ENCODE results near the gene ERBB4.

DNA sequence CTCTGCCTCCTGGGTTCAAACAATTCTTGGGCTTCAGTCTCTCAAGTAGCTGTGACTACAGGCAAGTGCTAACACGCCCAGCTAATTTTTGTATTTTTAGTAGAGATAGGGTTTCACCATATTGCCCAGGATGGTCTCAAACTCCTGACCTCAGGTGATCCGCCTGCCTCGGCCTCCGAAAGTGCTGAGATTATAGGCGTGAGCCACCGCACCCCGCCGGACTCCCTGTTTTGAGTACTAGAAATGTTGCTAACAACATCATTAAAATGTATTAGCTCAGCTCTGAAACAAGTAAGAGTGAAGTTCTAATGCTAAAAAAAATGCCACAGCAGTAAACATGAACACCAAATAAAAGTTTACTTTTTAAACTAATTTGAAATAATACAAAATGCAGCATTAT, 1044.5 kb downstream of the ERBB4 start:
- TF ChIP-seq, protein P1, sequence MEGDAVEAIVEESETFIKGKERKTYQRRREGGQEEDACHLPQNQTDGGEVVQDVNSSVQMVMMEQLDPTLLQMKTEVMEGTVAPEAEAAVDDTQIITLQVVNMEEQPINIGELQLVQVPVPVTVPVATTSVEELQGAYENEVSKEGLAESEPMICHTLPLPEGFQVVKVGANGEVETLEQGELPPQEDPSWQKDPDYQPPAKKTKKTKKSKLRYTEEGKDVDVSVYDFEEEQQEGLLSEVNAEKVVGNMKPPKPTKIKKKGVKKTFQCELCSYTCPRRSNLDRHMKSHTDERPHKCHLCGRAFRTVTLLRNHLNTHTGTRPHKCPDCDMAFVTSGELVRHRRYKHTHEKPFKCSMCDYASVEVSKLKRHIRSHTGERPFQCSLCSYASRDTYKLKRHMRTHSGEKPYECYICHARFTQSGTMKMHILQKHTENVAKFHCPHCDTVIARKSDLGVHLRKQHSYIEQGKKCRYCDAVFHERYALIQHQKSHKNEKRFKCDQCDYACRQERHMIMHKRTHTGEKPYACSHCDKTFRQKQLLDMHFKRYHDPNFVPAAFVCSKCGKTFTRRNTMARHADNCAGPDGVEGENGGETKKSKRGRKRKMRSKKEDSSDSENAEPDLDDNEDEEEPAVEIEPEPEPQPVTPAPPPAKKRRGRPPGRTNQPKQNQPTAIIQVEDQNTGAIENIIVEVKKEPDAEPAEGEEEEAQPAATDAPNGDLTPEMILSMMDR (IDR thresholded peaks at IDR 0.05; ENCODE audit: low read length): no peak
- no peak for TF ChIP-seq EZH2phosphoT487 (IDR thresholded peaks at IDR 0.05; ENCODE audit: low read length)

All from MM.1S (cell line).